Stimulated activated CD8-positive, alpha-beta memory T cell treated with anti-CD3 and anti-CD28 coated beads, Interleukin-12 subunit alpha, Interleukin-12 subunit beta, amount 100 ng/mL, for 24 hours (primary cell): Measurements from ENCODE around the gene P2RX6.

Source experiments
- DNase-seq: peaks from one replicate; pipeline ENCODE4 v3.0.0-alpha.2; 2020; ENCODE audit errors: extremely low read depth

Gene P2RX6

DNA sequence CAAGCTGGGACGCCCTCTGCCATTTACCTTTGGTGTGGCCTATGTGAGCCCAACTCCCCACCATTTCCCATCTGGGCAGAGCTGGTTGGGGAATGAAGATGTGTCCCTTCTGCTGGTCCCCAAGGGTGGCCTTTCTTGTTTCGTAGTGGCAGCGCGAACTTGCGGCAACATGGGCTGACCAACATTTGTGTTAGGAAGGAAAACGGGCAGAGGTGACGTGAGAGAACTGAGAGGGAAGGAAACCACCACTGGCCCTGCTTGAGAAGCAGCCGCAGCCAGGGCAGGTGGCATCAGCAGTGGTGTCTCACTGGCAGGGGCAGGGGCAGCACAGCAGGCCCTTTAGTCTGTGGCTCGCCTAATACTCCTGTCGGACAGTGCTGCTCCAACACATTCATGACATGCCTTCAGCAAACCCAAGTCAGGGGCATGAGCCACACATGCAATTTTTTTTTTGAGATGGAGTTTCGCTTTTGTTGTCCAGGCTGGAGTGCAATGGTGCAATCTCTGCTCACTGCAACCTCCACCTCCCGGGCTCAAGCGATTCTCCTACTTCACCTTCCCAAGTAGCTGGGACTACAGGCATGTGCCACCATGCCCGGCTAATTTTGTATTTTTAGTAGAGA lies 60.7 kb downstream of the P2RX6 start:
- DNase-seq = no peak

DNA sequence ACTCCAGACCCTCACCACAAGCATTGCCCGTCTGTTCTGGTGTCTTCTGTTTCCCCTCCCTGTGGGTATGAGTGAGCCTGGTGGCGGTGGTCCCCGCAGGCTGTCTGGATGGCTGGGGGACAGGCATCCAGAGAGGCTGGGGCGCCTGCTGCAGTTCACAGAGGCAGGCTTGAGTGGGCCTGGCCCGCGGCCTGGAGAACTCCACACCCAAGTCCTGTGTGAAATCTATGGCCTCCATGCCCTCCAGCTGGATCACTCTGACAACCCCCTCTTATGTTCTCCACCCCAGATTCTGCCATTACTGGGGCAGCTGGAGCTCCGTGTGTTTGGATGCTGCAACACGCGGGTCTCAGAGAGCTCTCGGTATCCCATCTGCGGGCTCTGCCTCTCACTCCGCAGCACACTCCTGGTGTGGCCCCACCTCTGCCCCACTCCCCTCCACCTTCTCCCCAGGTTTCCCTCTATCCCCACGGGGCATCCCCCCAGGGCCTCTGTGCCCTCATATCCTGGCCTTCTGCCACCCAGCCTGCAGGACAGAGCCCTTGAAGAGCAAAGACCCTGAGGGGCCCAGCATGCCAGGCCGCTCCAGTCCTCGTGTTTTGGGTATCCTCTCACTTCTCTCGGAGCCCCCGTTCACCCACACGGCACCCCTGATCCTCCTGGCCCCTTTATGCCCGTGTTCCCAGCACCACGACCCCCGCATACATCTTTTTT lies 62.1 kb downstream of the P2RX6 start:
- DNase-seq = no peak
